HG03378 (cell line): ENCODE data around the gene ASGR1.

ENCODE experiments used
- ATAC-seq: cut with Tn5 transposase; IDR thresholded peaks from one replicate; pipeline ENCODE4 v1.9.1; 2021; ENCODE audit warnings: mild to moderate bottlenecking, moderate library complexity; ENCODE audit not compliant: unreplicated experiment

The ASGR1 gene

GRCh38 chr17:7216242-7217112, 37.3 kb upstream of the ASGR1 start:
- no peak for ATAC-seq

DNA sequence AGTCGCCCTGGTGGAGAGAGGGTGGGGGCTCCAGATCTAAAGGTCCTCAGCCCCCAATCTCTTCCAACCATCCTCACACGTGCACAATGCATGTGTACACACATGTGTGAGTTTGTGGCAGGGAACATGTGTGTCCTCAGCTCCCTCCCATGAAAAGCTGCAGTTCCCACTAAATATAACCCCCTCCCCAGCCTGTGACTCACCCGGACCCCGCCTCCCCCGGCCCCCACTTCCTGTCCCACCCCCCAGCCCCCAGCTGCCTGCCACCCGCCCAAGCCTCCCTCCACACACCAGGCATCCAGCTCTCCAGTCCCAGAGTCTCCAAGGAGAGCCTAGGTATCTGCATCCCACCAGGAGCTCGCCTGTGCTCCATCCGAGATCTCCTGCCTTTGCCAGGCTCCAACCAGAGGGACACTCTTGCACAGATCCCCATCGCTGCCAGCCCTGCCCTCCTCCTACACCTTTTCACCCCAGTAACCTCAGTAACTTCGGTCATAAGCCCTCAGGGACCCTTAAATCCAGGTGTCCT, 36.5 kb upstream of the ASGR1 start:
- ATAC-seq = no peak

DNA sequence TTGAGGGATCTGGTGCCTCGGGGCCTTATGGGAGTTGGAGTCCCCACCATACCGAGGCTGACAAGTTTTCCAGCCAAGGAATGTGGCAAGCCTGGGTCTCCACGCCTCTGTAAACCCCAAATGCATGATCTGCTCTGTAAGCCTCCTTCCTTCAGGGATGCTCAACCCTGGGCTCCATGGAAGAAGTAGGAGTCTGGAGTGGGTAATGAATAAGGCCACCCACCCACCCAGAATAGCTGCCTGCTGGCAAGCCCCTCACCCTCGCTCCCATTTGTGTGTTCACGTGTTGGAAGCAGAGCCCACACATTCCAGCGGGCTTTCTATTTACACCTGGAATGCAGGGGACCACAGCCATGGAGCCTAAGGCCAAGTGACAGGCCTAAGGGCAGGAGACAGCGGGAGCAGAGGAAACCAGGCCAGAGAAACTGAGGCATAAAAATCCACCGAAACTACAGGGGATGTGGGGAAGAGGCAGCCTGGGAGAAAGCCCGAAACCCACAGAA, 36.0 kb upstream of the ASGR1 start:
- no peak for ATAC-seq

GRCh38 chr17:7214300-7215135, 35.3 kb upstream of the ASGR1 start:
- peak; percentile 49 for ATAC-seq

GRCh38 chr17:7213895-7214299, 34.7 kb upstream of the ASGR1 start:
- ATAC-seq = peak; percentile 10

- ATAC-seq = no peak
These were observed 32.5 kb upstream of the ASGR1 start for GRCh38 chr17:7211491-7212273.

- ATAC-seq = no peak
These were observed 29.7 kb upstream of the ASGR1 start for GRCh38 chr17:7208754-7209460.

DNA sequence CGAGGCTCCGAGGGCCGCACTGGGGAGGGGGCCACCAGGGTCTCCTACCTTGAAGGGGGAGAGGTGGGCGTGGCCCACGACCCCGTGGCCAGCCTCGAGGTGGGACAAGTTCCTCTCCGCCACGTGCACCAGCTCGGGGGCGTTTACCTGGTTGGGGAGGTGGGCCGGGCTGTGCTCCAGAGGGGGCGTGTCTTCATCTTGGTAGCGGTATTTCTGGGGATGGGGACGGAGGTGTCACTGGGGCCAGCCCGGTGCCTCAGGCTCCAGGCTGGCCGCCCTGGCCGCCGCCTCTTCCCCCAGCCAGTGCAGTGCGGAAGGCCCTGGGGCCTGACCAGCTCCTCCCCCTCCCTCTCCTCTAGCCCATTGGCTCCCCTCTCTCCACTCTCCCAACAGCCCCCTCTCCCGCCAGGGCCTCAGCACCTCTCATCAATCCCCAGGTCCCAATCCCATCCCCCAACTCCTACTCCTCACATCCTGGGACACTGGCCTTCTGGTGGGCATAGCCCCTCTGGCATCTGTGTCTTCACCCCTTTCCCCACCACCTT, 28.9 kb upstream of the ASGR1 start:
- no peak for ATAC-seq

DNA sequence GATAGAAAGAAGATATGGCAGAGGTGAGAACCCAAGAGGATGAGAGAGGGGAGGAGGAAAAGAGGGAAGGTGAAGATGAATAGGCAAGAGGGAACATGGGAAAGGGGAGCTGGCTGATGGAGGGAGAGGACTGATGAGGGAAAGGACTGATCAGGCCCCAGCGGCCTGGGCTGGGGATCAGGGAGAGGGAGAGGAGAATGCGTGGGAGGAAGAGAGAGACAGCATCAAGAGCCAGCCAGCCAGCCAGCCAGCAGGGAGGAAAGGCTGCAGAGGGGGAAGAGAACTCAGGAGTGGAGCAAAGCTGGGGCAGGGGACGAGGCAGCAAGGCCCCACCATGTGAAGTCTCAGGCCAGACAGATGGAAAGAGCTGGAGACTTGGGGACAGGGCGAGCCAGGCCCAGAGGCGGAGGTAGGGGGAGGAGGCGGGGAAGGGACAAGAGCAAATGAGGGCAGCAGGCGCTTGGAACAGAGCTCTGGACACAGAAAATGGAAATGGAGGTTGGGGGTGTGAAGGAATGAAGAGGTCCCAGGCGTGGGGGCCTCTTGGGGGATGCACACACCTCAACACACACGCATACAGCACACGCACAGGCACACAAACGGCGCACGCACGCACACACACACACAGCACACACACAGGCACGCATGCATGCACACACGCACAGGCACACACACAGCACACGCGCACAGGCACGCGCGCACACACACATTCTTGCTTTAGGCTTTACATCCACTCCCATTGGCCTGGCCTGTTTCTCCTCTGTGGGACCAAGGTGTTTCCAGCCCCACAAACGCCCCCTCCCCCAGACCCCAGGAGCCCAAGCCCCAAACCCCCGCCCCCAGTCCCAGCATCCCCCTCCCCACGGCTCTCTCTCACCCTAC, 28.2 kb upstream of the ASGR1 start:
- ATAC-seq = no peak

DNA sequence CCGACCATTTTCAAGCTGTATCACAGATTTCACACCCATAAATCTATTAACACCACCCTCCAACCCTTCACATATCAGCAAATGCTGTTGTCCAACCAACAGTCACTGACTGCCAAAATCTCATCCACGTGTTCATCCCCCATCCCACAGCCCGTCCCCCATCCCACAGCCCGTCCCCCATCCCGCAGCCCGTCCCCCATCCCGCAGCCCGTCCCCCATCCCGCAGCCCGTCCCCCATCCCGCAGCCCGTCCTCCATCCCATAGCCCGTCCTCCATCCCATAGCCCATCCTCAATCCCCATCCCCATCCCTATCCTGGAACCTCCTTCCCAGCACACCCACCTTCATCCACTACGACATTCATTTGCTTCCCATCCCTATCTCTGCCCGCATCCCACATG, 26.4 kb upstream of the ASGR1 start:
- ATAC-seq = no peak

- ATAC-seq = peak; percentile 67
These were observed 25.8 kb upstream of the ASGR1 start for GRCh38 chr17:7204828-7205461.

- ATAC-seq = no peak
These were observed 25.2 kb upstream of the ASGR1 start for GRCh38 chr17:7204336-7204735.

- no peak for ATAC-seq
These were observed 24.2 kb upstream of the ASGR1 start for GRCh38 chr17:7203391-7203790.

GRCh38 chr17:7196651-7197401, 17.7 kb upstream of the ASGR1 start:
- no peak for ATAC-seq

DNA sequence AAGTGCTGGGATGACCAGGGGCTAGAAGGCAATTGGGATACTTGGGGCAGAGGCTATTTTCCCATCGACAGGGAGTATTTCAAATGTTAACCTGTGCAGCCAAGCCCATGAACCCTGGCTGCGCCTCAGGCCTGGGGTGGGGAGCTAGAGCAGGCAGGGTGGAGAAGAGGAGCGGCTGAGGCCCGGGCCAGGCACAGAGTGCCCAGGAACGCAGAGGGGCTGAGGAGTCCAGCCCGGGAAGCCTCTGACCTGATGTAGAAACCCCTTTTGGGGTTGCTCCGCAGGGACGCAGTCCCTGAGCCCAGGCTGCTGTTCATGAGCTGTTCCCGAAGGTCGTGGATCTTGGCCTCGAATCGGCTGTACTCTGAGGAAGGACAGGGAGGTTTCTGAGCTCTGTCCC, 16.8 kb upstream of the ASGR1 start:
- ATAC-seq = no peak

- ATAC-seq = no peak
These were observed 13.2 kb upstream of the ASGR1 start for GRCh38 chr17:7192271-7192937.
